AML-193 (cell line): ENCODE data around the gene MRTFB.
"Not testable (repeated sequence)": the region's sequence is repeated elsewhere in the genome, so short reads cannot be mapped to it uniquely, and the experiment has no call there.

ENCODE experiments used
- DNase-seq, 2 experiments: peaks; one replicate each; lab custom pipeline; 2025; lab: John Stamatoyannopoulos, UW

MRTFB gene

DNA sequence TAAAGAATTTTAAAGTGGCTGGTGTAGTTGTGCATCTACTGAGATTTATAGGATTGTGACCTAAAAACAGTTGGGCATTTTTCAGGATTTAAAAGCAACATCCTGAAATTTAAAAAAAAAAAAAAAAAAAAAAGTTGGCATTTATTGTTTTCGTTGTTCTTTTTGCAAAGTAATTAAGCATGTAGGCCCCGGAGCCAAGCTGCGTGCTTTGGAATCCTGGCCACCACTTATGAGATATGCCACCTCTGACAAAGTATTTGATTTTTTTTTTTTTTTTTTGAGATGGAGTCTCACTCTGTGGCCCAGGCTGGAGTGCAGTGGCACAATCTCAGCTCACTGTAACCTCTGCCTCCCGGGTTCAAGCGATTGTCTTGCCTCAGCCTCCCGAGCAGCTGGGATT, 112.8 kb downstream of the MRTFB start:
- not testable (repeated sequence) for DNase-seq

DNA sequence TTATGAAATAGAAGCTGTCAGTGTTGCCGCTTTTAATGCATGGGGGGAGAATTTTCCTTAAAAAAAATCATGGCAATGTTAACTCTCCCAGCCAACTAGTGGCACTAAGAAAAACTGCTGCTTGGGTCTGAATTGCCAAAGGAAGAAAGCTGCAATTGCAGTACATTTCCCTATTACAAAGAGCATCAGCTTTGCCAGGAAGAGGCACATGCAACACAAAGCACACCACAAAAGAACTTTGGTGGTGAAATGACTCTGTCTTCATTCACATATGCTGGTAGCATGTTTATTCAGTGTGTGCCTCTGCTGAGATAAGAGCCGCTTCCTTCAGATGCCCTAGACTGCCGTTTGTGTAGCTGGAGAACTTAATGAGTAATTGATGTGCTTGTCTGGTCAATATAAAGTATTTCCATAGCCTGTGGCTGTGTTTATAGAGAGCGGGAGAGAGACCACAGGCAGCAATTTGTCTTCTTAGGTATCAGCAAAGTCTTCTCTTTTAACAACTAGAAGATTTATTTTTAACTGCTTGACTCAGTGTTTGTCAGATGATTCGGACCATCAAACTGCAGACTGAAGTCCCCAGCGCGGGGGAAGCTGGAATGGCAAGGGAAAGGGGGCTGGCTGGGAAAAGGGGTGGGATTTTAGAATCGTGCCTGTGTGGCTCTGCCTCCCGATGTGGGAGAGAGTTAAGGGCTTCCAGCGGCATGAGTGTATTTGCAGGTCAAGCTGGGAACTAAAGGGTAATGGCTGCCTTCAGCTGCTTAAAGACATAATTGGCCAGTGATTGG, 115.1 kb downstream of the MRTFB start:
- no peak for DNase-seq

DNA sequence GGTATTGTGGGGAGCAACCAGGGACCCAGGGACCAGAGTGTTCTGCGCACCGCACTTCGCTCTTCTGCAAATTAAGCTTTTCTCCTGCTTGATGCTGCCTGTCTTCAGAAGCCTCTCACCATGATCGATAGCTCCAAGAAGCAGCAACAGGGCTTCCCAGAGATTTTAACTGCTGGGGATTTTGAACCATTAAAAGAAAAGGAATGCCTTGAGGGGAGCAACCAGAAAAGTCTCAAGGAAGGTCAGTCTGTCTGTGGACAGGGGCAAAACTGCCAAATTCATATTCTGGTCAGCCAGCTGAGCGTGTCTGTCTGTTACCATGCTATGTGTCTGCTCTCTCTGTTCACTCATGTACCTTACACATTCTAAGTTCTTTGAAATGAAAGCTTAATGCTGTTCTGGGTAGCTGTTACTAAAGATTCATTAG, 115.7 kb downstream of the MRTFB start:
- no peak for DNase-seq

DNA sequence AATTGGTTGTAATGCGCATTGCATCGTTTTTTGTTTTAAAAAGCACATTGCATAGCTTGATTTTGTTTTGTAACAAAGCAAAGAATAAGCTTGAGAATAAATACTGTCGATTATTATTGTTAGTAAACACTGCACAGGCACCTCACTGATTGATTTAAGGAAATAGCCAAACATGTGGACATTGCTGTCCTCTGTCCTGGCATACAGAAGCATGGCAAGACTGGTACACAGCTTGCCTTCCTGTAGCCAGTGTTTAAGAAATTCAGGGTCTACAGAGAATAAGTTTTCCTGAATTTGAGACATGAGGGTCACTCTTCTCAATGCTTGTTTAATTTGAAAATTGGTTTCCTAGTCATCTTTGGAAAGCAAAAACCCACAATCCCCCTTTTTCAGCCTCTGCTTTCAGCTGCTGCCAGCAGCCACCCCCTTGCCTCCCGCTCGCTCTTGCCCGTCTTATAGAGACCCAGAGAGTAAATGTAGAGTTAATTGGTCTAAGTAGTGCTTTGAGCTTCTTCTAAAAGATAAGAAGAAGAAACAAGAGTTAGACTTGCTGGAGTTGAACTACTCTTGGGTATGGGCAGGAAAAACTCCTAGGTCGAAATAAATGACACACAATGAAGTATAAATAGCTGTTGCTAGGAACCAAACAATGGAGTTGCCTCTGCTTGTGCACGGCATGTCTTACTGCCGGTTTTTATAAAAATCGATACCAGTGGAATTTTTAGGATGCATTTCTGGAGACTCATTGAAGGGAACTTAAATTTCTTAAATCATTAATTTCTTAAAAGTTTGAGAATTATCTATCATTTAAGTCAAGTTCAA, 116.6 kb downstream of the MRTFB start:
- DNase-seq = no peak

DNA sequence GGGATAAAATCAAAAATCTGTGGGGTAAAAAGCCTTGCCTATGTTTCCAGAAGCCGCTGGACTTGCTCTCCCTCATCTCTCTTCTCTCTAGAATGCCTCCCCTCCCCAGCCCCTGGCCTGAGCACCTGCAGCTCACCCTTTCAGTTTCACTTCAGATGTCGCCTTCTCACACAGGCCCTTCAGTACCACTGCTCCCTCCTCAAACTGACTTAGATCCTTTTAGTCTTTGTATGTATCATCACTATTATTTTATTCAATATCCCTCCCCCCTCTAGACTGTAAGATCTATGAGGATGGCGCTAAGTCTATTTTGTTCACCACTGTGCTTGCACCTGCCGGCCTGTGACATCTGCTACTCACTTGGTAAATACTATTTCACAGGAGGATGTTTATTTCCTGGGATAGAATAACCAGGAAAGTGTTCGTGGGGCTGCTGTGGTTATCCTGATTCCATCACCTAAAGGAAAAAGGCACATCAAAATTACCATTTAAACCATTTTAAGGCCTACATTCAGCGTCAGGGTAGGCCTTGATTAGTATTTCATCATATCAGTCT, 122.3 kb downstream of the MRTFB start:
- no peak for DNase-seq

DNA sequence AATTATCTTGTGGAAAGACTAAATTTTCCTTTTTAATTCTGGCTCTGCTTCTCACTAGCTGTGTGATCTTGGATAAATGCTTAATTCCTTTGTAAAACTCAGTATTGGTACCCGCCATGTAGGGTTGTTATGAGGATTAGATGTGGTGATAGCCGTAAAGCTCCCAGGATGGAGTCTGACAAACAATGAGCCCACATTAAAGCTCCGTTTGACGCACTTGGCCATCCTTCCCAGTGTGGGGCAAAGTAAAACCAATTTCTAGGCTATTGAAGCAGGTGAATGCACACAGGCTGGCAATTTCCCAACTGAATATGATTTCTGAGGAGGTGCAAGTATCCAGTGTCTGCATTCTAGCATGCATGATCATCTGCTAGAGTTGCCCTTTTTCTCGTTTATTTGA, 123.6 kb downstream of the MRTFB start:
- DNase-seq = no peak

DNA sequence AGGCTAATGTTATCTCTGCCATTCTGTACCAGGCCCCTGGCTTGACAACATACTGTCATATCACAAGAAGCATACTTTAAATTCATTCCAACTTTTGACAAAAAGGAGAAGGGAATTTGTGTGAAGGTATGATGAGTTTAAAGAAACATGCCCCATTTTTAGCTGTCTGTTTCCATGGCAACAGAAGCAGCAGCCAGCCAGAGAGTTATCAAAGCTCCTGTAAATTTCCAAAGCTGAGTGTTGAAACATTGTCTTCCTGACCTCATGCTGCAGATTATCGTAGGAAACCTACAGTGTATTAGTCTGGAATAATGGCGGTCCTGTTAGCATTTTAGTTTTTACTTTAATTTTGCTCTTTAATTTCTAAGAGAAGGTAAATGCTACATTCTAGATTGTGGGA, 124.9 kb downstream of the MRTFB start:
- no peak for DNase-seq

DNA sequence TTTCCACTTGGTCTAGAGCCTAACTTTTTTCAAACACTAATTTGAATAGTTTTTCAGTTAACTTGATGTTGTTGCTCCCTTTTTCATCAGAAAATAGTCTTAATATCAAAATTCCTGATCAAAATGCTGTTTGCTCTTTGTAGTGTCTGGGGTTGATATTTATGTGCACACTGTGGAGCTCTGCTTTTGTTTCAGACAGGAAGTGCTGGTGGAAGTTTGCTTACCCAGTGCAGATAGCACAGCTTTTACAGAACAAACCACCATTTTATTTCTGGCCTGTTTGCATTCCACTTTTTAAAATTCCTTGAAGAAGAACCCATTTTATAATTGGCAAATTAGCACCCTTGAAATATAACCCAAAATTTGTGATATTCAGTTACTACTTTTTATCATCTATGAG, 125.4 kb downstream of the MRTFB start:
- no peak for DNase-seq

DNA sequence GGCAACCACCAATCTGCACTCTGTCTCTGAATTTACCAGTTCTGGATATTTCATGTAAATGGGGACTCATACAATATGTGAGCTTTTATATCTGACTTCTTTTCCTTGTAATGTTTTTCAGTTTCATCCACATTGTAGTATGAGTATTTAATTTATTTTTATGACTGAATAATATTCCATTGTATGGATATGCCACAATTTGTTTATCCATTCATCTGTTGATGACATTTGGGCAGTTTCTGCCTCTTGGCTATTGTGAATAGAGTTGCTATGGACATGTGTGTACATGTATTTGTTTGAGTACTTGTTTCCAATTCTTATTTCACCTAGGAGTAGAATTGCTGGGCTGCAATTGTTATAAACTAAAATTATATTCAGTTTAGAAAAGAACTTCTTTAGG, 126.9 kb downstream of the MRTFB start:
- DNase-seq = no peak

DNA sequence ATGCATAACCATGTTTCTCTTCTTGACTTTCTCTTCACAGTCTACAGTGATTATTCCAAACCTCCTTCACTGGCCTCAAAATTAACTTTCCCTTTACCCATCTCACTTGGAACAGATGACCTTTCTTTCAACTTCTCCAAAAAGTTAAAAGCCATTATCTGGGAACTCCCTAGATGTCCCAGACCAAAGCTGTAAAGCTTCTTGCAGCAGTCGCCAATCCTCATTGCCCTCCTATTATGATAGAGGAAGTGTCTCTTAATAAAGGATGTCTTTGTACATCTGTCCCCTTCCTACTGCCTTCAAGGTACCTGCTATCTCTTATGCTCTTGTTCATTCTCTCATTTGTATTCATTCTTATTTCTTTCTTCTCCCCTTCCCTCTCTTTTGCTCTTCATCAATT, 127.5 kb downstream of the MRTFB start:
- no peak for DNase-seq

DNA sequence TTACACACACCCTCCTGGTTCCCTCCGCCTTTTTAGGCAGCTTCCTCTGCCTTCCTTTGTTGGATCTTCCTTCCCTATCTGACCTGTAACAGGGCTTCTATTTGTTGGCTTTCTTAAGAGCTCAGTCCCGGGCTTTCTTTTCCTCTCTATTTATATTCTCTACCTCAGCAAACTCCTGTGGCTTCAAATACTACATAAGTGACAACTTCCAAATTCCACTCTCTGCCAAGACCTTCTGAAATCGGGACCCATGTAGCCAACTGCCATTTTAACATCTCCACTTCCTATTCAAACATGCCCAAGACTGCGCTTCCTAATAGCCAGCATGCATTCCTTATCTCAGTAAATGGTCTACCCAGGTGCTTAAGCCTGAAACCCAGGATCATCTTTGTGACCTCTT, 128.1 kb downstream of the MRTFB start:
- no peak for DNase-seq

DNA sequence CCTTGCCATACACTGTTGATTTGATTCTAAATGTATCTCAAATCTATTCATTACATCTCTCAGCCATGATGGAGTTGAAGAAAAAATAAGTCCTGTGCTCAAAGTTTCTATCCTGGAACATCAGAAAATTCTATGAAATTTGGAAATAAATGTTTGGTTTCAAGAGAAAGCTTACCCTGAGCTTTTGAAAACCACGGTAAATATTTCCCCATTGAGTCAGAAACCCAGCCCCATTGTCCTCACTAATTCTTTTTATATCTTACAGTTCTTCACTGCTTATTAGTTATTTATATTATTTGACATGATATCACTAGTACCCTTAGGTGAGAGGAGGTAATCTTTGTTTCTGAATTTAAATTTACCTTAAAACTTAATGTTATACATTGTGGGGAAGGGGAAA, 128.5 kb downstream of the MRTFB start:
- DNase-seq = no peak

DNA sequence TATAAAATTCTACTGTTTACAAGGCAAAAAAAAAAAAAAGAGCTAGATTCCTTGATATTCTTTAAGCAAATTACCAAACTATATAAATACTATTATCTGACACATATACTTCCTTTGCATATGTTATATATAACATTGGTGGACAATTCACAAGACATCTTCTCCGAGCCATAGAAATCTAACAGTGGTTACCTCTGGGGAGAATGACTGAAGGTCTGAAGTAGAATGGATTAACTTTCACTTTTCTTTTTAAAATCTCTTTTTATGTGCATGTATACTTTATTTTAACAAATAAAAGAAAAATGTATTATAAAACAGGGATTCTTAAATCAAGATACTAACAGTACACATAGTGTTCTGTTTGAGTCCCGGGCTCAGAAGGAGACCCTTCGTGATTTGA, 131.0 kb downstream of the MRTFB start:
- no peak for DNase-seq

DNA sequence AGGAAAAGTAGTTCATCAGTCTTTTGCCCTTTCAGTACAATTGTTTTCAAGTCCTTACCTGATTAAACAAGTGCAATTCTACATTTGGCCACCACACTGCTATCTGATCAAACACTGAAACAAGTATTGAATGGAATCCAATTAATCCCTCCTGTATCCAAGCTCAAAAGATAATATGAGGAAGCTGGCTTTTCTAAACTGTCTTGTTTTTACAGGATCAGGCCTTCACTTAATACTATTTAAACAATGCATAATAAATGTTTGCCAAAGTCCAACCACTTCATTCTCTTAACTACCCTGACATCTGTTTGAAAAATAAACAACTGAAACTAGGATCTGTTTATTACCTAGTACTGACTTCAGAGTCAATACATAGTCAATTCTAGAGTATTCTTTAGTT, 131.6 kb downstream of the MRTFB start:
- DNase-seq = peak in 1 of 2 experiments; percentile 17

DNA sequence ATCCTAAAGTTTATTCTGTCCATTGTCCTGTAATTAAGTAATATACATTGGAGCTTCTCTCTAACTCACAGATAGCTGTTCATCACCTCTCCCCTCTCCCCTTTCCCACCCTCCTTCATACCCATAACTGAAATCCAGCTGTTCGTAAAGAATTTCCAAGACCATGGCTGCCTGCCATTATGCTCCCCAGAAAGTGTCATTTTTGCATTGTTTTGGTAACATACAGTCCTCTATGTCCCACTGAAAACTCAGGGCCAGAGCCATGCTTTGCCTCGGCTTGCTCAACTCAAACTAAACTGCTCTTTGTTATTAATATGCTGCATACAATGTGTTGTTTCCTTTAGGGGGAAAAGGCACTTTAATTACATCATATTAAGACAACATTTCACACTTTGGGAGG, 132.0 kb downstream of the MRTFB start:
- DNase-seq = no peak

DNA sequence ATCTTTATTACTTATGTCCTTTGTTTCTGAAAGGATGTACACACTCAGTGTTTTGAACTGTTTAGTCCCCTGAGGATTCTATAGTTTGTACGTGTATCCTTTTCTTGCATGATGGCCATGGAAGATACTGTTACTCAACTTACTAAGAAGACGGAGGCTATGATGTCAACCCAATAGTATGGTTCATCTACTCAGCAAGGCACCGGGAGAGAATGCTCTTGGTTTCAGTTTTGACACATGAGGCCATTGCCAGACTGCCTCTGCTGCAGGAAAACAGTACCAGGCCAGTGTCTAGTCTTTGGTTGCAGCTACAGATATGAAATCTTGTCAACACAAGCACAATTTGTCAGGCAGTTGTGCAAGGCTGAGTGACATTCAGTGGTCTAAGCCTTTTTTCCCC, 134.5 kb downstream of the MRTFB start:
- DNase-seq = no peak

DNA sequence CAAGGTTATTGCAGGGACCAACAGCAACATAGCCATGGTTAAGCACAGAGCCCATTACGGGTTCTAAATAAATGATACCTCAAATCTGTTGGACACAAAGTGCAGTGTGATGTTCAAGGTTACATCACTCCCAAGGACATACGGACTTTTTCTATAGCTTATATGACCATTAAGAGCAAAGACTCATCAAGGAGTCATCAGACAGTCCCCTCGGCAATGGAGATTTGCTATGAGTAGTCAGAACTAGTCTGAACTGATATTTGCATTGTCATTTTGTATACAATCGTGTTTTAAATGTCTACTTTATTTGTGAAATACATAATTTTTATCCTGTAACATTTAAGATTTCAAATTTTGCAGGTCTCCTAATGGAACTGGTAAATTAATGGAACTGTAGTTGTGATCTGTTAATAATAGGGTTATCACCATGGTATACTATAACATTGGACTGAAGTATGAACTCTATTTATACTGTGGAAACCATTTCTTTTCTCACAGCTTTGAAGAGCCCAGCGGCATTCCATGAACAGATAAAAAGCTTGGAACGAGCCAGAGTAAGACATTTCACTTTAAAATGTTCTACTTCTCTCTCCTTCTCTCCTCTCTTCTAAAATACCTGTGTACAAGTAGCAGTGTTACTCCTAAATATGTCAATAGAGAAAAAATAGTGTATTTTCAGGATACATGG, 140.9 kb downstream of the MRTFB start:
- DNase-seq = no peak

DNA sequence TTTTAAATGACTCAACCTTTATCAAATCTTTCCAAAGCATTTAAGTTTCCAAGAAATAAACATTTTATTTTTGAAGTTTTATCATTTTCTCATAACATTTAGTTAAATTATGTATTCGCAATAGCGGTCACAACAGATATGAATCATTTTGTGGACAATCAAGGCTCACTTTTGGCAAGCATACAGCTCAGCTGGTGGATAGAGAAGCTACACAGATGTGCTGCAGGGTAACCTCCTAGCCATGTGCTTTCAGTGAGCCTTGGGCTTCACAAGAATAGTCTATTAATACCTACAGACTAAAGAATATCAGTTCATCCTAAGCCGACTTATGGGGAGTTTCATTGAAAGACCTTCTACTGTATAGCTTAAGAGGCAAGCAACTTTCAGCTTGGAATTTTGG, 144.8 kb downstream of the MRTFB start:
- no peak for DNase-seq

DNA sequence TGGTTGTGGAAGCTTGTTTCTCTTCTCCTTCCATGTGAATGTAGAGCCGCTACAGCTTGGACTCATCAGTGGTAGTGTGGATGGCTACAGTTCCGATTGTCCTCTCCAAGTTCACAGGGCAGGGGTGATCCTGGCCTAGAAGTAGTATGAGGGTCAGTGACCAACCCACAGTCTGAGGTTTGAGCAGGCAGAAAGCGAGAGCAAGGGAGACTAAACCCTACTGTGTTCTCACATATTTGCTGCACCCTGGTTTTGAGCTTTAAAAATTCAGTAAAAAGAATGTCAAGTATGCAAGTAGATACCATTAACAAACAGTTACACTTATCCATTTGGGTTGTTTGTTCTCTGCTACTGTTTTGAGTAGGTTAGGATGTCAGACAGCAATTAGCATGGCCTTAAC, 148.9 kb downstream of the MRTFB start:
- no peak for DNase-seq

DNA sequence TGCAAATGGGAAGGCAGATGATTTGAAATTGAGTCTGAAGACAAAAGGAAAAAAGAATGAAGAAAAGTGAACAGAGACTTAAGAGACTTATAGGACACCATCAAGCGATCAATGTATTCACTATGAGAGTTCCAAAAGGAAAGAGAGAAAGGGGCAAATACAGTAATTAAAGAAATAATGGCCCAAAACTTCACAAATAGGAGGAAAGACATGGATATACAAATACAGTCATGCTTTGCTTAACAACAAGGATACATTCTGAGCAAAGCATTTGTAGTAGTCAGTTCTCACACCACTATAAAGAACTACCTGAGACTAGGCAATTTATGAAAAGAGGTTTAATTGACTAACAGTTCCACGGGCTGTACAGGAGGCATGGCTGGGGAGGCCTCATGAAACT, 152.5 kb downstream of the MRTFB start:
- DNase-seq = no peak

DNA sequence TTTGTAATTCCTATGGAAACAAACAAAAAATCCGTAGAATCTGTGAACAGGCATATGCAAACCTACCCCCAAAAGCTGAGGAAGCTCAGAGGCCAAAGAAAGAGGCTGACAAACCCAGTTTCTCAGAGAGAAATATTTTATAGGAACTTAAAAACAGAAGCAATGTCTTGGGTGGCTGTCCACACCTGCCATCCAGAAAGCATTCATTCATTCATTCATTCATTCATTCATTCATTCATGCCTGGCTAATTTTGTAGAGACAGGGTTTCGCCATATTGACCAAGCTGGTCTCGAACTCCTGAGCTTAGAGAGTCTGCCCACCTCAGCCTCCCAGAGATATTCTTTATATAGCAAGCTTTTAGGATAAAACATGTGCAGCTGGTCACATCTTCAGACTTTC, 154.3 kb downstream of the MRTFB start:
- DNase-seq = no peak

DNA sequence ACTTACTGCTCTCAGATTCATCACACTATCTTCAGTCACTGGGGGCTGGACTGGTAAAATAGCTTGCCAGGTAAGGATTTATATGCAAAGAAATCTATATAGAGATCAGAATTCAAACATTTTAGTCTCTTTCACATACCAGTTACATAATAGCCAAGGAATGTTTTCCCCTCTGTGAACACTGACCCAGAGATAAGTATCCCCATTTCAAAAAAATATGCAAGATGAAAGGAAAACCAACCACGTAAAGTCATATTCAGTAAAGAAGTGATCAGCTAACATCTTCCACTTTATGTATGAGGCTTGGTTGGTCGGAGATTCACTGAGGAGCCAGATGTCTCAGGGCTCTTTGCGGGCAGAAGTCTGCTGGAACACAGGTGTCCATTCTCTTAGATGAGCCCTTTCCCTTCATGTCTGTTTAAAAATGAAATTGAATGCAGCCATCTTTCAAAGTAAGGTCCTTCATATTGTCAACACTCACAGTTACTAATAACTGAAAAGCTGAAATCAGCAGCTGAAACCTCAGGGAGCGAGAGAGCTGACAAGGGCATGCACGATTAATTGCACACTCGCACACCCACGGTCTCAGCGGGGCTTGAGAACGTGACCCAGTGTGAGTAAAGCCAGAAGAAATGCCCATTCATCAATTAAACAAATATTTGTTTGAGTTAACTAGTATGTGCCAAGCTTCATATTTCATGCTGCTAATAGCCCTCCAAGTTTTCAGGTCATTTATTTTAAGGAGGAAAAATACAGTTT, 161.2 kb downstream of the MRTFB start:
- DNase-seq = no peak
